SH-SY5Y (cell line): ENCODE data around the gene ACBD6.

ENCODE experiments used
- GATA2 ChIP-seq: IDR thresholded peaks from 2 replicates; pipeline ENCODE4 v1.6.1; 2011; ENCODE audit warnings: mild to moderate bottlenecking, low read depth, low read length
- GATA3 ChIP-seq: IDR thresholded peaks from 2 replicates; pipeline ENCODE4 v1.6.1; 2011; ENCODE audit warnings: low read depth, mild to moderate bottlenecking, low read length, moderate library complexity

The ACBD6 gene

GRCh38 chr1:180513531-180513930 is 11.2 kb upstream of the ACBD6 start:
- TF ChIP-seq GATA3 (no peak), GATA2 (no peak)

GRCh38 chr1:180510882-180511281 is 8.5 kb upstream of the ACBD6 start:
- TF ChIP-seq GATA3 = no peak
- TF ChIP-seq GATA2 = no peak

- no peak for TF ChIP-seq GATA3
- no peak for TF ChIP-seq GATA2
Measured at GRCh38 chr1:180508725-180509097, 6.3 kb upstream of the ACBD6 start.

DNA sequence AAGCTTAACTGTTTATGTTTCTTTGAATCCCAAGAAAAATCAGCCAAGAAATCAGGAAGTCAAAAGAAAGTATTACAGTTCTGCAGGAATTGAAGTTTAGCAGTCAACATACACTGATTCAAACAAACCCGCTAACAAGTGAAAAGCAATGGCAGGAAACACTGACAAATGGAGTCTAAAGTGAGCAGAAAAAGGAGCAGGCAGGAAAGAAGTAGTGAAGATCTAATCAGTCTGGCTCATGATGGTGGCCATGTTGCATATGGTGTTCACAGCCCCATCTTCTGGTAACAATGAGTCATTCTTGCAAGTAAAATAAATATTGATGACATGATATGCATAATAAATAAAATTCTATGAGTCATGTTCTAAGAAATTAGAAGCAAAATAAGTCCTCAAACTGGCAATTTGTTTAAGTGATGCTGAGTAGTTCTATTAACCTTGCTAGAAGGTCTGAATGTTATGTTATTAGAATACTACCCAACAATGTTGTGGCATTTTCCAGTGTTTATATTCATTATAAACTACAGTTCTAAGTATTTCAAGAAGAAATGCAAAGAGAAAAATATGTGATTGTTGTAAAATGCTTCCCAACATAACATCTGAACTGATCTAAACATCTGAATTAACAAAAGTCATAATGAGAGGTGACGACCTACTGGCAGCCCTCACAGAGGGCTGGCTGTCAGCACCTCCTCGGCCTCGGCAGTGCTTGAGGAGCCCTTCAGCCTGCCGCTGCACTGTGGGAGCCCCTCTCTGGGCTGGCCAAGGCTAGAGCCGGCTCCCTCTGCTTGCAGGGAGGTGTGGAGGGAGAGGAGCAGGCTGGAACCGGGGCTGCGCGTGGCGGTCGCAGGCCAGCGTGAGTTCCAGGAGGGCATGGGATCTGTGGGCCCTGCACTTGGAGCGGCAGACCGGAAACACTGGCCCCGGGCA is 5.7 kb upstream of the ACBD6 start:
- no peak for TF ChIP-seq GATA3
- TF ChIP-seq GATA2 = no peak; the same call in 1 of the 2 replicates

- TF ChIP-seq GATA2 = no peak
- no peak for TF ChIP-seq GATA3
Measured at GRCh38 chr1:180505732-180506335, 3.5 kb upstream of the ACBD6 start.

DNA sequence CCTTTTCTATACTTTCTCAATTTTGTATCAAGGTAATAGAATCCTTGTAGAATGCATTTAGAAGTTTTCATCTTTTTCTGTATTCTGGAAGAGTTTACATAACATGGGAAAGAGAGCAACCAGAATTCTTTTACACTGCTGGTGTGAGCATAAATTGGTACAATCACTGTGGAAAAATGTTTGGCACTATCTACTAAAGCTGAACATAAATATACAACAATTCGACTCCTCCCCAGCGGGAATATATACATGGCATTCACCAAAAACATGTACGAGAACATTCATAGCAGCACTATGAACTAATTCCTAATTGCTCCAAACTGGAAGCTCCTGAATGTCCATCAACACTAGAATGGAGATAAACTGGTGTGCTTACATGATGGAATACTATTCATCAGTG is 1.8 kb upstream of the ACBD6 start:
- no peak for TF ChIP-seq GATA2
- no peak for TF ChIP-seq GATA3

GRCh38 chr1:180503280-180503862 is 994 bp upstream of the ACBD6 start:
- no peak for TF ChIP-seq GATA3
- no peak for TF ChIP-seq GATA2

DNA sequence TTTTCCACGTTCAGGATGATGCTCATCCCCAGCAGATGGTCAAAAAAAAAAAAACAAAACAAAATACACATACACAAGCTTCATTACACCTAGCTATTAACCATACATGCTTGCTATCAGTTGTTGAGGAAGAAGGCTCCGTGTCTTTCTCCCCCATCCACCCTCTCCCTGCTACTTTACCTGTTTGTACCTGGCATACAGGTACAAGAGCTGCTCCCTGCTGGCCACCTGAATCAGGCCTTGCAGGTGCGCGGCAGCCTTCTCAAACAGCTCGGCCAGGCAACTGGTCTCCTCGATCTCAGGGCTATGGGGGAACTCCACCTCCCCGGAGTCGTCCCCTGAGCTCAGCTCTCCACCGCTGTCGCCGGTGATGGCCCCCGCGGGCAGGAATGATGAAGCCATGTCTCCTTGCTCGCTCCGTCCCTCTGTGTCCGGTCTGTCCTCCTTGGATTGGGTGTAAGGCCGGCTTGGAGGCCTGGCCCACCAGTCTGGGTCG is 464 bp downstream of the ACBD6 start:
- no peak for TF ChIP-seq GATA3
- no peak for TF ChIP-seq GATA2

DNA sequence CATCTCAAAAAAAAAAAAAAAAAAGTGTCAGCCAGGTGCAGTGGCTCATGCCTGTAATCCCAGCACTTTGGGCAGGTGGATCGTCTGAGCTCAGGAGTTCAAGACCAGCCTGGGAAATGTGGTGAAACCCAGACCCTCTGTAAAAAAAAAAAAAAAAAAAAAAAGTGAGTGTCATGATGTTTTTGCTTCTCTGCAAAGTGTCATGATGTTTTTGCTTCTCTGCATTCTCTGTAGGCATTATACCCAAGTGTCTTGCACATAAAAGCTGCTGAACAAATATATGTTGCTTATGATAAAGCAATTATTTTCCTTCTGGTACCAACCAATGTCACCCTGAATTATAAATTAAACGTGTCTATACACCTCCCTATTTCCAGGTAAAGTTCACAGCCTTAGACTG is 1.7 kb downstream of the ACBD6 start:
- TF ChIP-seq GATA3 = no peak
- no peak for TF ChIP-seq GATA2

DNA sequence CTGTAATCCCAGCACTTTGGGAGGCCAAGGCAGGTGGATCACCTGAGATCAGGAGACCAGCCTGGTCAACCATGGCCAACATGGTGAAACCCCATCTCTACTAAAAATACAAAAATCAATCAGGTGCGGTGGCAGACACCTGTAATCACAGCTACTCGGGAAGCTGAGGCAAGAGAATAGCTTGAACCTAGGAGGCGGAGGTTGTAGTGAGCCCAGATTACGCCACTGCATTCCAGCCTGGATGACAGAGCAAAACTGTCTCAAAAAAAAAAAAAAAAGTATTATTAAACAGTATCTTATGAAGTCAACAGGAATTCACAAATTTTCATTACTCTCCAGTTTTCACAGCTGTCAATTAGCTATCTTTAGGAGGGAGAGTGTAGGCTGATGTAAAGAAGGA is 3.8 kb downstream of the ACBD6 start:
- no peak for TF ChIP-seq GATA3

- TF ChIP-seq GATA2 (no peak), GATA3 (no peak)
Measured at GRCh38 chr1:180497826-180498225, 4.6 kb downstream of the ACBD6 start.

DNA sequence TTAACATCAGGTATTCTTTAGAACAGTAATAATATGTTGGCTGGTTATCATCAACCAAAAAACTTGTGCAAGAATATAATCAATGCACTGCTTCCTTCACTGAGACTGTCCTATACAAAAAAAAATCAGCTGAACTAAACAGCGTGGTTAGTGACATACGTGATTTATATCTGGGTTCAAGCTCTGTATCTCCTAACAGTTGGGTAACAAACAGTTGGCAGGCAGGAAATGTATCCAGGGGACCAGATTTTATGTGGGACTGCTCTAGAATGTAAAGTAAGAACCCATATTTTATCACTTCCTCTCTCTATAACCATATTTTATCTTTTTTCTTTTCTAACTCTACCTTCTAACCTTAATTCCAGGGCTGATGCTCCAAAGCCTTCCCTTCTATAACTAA is 8.0 kb downstream of the ACBD6 start:
- TF ChIP-seq GATA3 (no peak), GATA2 (no peak)

DNA sequence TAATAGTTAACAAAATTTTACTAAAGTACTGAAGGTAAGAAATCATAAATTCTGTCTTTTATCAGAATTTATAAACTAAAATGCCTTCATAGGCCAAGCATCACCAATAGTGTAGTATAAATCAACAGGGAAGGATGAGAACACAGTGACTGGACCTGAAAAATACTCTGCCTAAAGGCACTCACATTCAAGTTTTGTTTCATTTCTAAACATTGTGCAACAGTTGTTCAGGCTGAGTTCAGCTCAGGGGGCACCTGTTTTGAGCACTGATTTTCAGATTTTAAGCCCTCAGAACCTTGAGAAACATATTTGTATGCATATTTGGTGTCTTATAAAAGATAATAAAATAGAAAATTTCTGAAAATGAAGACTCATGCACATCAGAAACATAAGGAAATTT is 12.4 kb downstream of the ACBD6 start:
- TF ChIP-seq GATA3 (no peak), GATA2 (no peak)

DNA sequence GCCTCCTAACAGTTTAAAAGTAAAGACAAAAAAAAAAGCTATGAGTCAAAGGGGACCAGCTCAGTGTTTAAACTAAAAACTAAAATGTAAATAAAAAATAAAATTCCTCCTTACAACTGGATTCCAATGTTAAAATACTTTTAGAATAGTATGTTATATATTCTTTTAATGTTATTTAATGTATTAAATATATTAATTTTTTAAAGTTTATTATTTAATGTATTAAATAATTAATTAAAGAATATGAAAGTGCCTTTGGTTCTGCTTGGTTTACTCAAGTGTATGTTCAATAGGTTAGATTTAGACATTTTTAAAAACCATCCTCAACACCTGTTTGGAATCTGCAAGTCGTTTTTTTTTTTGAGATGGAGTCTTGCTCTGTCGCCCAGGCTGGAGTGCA is 13.1 kb downstream of the ACBD6 start:
- TF ChIP-seq GATA2 (no peak), GATA3 (no peak)

DNA sequence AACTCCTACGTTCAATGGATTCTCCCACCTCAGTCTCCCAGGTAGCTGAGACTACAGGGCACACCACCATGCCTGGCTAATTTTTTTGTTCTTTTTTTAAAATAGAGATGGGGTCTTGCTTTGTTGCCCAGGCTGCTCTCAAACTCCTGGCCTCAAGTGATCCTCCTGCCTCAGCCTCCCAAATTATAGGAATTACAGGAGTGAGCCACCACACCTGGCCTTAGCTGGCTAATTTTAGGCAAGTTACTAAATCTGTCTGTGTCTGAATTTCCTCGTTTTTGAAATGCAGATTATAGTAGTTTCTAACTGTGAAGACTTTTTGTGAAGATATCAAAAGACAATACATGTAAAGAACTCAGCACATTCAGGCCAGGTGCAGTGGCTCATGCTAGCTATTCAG is 13.7 kb downstream of the ACBD6 start:
- TF ChIP-seq GATA3 (no peak), GATA2 (no peak)

- TF ChIP-seq GATA3 = no peak
- TF ChIP-seq GATA2 = no peak
Measured at GRCh38 chr1:180486092-180486491, 16.3 kb downstream of the ACBD6 start.
